ENCODE data around the gene KCNH8. TPM values are rescaled to one million over a fixed set of nuclear protein-coding genes. Genes with fewer than 3 reads are reported as not detected.

KCNH8 gene
- total RNA-seq, 1 experiment from 2014 or later: 0.12 TPM

GRCh38 chr3:19248143-19248542 lies 99.8 kb downstream of the KCNH8 start:
- Histone ChIP-seq H4K20me1 (ENCODE audit: insufficient read depth) (no peaks in the 10 kb centered on the region), H3K4me3 (replicated peaks in 1 of 2; ENCODE audit: low read depth in 1 of 2, low read length in 2 of 2) (no peak overlapping the region), H3K9ac (ENCODE audit: low read length) (no peak overlapping the region), H3K9me3 (ENCODE audit: control insufficient read depth in 1 of 2, insufficient read depth in 1 of 2, low read depth in 1 of 2, low read length in 2 of 2) (no peaks in the 10 kb centered on the region; a peak in 2 of 4 replicates), H3K27ac (ENCODE audit: low read depth, low read length) (no peak overlapping the region), H3K9me2 (ENCODE audit: insufficient read depth) (no peaks in the 10 kb centered on the region), H3K36me3 (ENCODE audit: control insufficient read depth in 1 of 2, insufficient read depth in 2 of 2, low read length in 2 of 2) (no peaks in the 10 kb centered on the region), H2AFZ (ENCODE audit: low read depth, low read length, poor library complexity, severe bottlenecking) (no peak overlapping the region), H3K79me2 (ENCODE audit: insufficient read depth, low read length) (no peaks in the 10 kb centered on the region), H3K4me2 (ENCODE audit: low read length) (no peak overlapping the region), H3K27me3 (ENCODE audit: insufficient read depth, low read length) (no peaks in the 10 kb centered on the region), H3K4me1 (ENCODE audit: control insufficient read depth in 1 of 2, insufficient read depth in 2 of 2, low read length in 2 of 2) (no peaks in the 10 kb centered on the region)
- no peak for DNase-seq (ENCODE audit: low read depth, low spot score)
- no TSS peak for BruUV-seq (replicated peaks)
- TF ChIP-seq EZH2 (IDR thresholded peaks at IDR 0.05) (no peak), ZFX (IDR thresholded peaks at IDR 0.05) (no peak), EZH2phosphoT487 (IDR thresholded peaks at IDR 0.05; ENCODE audit: borderline replicate concordance) (no peak), ELF1 (IDR thresholded peaks at IDR 0.05; ENCODE audit: borderline replicate concordance, low read depth) (no peak), RAD21 (IDR thresholded peaks at IDR 0.05; ENCODE audit: low read depth) (no peak), POLR2AphosphoS5 (IDR thresholded peaks at IDR 0.05; ENCODE audit: low read depth, low read length) (no peak), SIN3A (IDR thresholded peaks at IDR 0.05; ENCODE audit: low read depth) (no peak), POLR2A (IDR thresholded peaks at IDR 0.05; ENCODE audit: borderline replicate concordance, extremely low read depth, insufficient read depth, insufficient read length) (no peak)
- RAD21 ChIA-PET (ENCODE audit: low non-redundant PET in 1 of 2, low total read pairs in 2 of 2, uncharacterized antibody in 2 of 2, unreplicated experiment in 2 of 2): no interaction called here
- CTCF ChIA-PET: no interaction called here
- intact Hi-C loops (cut with micrococcal nuclease): no loop called here
- no peak for ATAC-seq
- POLR2A ChIA-PET: no interaction called here

DNA sequence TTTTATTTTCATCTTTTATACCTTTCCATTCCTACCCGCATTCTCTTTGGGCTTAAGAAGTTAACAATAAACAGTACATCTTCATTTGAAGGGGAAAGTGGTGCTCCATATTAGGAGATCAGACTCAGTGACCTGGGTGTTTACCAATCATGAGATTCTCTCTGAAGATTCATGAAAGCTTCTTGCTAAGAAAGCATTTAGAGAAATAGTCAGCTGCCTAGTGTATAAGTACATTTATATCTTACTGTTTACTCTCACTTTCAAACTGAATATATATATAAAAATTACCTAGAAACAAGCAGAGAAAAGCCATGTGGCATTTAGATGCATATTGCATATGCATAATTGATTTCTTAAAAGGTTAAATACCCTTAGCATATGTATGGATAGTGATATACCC lies 100.5 kb downstream of the KCNH8 start:
- no peaks in the 10 kb centered on the region for H3K79me2 ChIP-seq (ENCODE audit: insufficient read depth, low read length)
- H3K4me3 ChIP-seq (replicated peaks in 1 of 2; ENCODE audit: low read depth in 1 of 2, low read length in 2 of 2): no peak overlapping the region
- no TSS peak for BruUV-seq (replicated peaks)
- ChIA-PET POLR2A (no interaction called here), RAD21 (ENCODE audit: low non-redundant PET in 1 of 2, low total read pairs in 2 of 2, uncharacterized antibody in 2 of 2, unreplicated experiment in 2 of 2) (no interaction called here), CTCF (no interaction called here)
- no peaks in the 10 kb centered on the region for H4K20me1 ChIP-seq (ENCODE audit: insufficient read depth)
- DNase-seq (ENCODE audit: low read depth, low spot score) (no peak), ATAC-seq (no peak)
- no peaks in the 10 kb centered on the region for H3K27me3 ChIP-seq (ENCODE audit: insufficient read depth, low read length)
- intact Hi-C loops (cut with micrococcal nuclease): no loop called here
- no peak overlapping the region for H3K4me2 ChIP-seq (ENCODE audit: low read length)
- H3K36me3 ChIP-seq (ENCODE audit: control insufficient read depth in 1 of 2, insufficient read depth in 2 of 2, low read length in 2 of 2): no peaks in the 10 kb centered on the region
- no peaks in the 10 kb centered on the region; a peak in 2 of 4 replicates for H3K9me3 ChIP-seq (ENCODE audit: control insufficient read depth in 1 of 2, insufficient read depth in 1 of 2, low read depth in 1 of 2, low read length in 2 of 2)
- no peaks in the 10 kb centered on the region for H3K4me1 ChIP-seq (ENCODE audit: control insufficient read depth in 1 of 2, insufficient read depth in 2 of 2, low read length in 2 of 2)
- TF ChIP-seq SIN3A (IDR thresholded peaks at IDR 0.05; ENCODE audit: low read depth): no peak
- no peak for TF ChIP-seq ELF1 (IDR thresholded peaks at IDR 0.05; ENCODE audit: borderline replicate concordance, low read depth)
- TF ChIP-seq, protein P1, sequence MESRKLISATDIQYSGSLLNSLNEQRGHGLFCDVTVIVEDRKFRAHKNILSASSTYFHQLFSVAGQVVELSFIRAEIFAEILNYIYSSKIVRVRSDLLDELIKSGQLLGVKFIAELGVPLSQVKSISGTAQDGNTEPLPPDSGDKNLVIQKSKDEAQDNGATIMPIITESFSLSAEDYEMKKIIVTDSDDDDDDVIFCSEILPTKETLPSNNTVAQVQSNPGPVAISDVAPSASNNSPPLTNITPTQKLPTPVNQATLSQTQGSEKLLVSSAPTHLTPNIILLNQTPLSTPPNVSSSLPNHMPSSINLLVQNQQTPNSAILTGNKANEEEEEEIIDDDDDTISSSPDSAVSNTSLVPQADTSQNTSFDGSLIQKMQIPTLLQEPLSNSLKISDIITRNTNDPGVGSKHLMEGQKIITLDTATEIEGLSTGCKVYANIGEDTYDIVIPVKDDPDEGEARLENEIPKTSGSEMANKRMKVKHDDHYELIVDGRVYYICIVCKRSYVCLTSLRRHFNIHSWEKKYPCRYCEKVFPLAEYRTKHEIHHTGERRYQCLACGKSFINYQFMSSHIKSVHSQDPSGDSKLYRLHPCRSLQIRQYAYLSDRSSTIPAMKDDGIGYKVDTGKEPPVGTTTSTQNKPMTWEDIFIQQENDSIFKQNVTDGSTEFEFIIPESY (IDR thresholded peaks at IDR 0.05; ENCODE audit: extremely low read depth, insufficient replicate concordance, low read length): no peak
- no peak for TF ChIP-seq MAX (IDR thresholded peaks at IDR 0.05)
- TF ChIP-seq CTCF (IDR thresholded peaks at IDR 0.05 in 2 of 3, conservative IDR thresholded peaks at IDR 0.05 in 1 of 3; ENCODE audit: borderline replicate concordance in 1 of 3, insufficient read depth in 1 of 3, low read depth in 2 of 3, low read length in 2 of 3): no peak
- H3K9ac ChIP-seq (ENCODE audit: low read length): no peak overlapping the region
- no peaks in the 10 kb centered on the region for H3K9me2 ChIP-seq (ENCODE audit: insufficient read depth)
- no peak overlapping the region for H2AFZ ChIP-seq (ENCODE audit: low read depth, low read length, poor library complexity, severe bottlenecking)
- no peak overlapping the region for H3K27ac ChIP-seq (ENCODE audit: low read depth, low read length)

Measured in HCT116 (cell line).